Upper lobe of left lung (tissue), 6 donors: ENCODE data around the gene BPTF. TPM values are rescaled to one million over a fixed set of nuclear protein-coding genes. Genes with fewer than 3 reads are reported as not detected.
"Not testable (repeated sequence)": the region's sequence is repeated elsewhere in the genome, so short reads cannot be mapped to it uniquely, and the experiment has no call there.

Experiments used
- ATAC-seq, 2 donors: fragments of 200-7000 bp; cut with Tn5 transposase; one replicate each; pipeline ENCODE4 v1.9.1; 2022; ENCODE audit warnings: mild to moderate bottlenecking in 2 of 2, moderate library complexity in 2 of 2; ENCODE audit not compliant: low FRiP score in 2 of 2
- DNase-seq, 2 donors: peaks; one replicate each; pipeline ENCODE4 v3.0.0-alpha.2; 2019 to 2020
- H3K27ac ChIP-seq, 4 donors: fragments of 200-600 bp; sonication (generic); one replicate each; pipeline ENCODE4 v1.5.1; 2016 to 2019
- H3K27me3 ChIP-seq, 4 donors: fragments of 200-600 bp; sonication (generic); one replicate each; pipeline ENCODE4 v1.5.1; 2017 to 2019
- H3K36me3 ChIP-seq, 4 donors: fragments of 200-600 bp; sonication (generic); one replicate each; pipeline ENCODE4 v1.5.1; 2016 to 2019
- H3K4me1 ChIP-seq, 4 donors: fragments of 200-600 bp; sonication (generic); one replicate each; pipeline ENCODE4 v1.5.1; 2018 to 2019
- H3K4me3 ChIP-seq, 4 donors: fragments of 200-600 bp; sonication (generic); one replicate each; pipeline ENCODE4 v1.5.1; 2017 to 2019; ENCODE audit warnings: mild to moderate bottlenecking in 2 of 4, moderate library complexity in 1 of 4
- H3K9me3 ChIP-seq, 4 donors: fragments of 200-600 bp; sonication (generic); one replicate each; pipeline ENCODE4 v1.5.1; 2018 to 2019
- CTCF ChIP-seq, 6 experiments: fragments of 450-650 bp in 4 of 6; fragments of 200-600 bp in 2 of 6; sonication (generic) in 2 of 6; IDR thresholded peaks; one replicate each; pipeline ENCODE4 v1.5.1; 2016 to 2019; ENCODE audit warnings: antibody characterized with exemption in 6 of 6
- EP300 ChIP-seq, 4 donors: sonication (generic); formaldehyde crosslinking; IDR thresholded peaks; one replicate each; pipeline ENCODE4 v1.5.1; 2017; ENCODE audit warnings: antibody characterized with exemption in 4 of 4, control low read depth in 2 of 4
- POLR2A ChIP-seq, 4 donors: fragments of 450-650 bp; IDR thresholded peaks; one replicate each; pipeline ENCODE4 v1.5.1; 2016 to 2017; ENCODE audit warnings: antibody characterized with exemption in 4 of 4, mild to moderate bottlenecking in 2 of 4
- POLR2AphosphoS5 ChIP-seq, 2 donors: sonication (generic); formaldehyde crosslinking; IDR thresholded peaks; one replicate each; pipeline ENCODE4 v1.5.1; 2017; ENCODE audit warnings: antibody characterized with exemption in 2 of 2
- WGBS, 2 donors: methylation state at CpG; one replicate each; pipeline ENCODE4 v1.1.5; 2017 to 2018; 5-methylcytosine and 5-hydroxymethylcytosine counted together
- total RNA-seq, 6 donors: library from RNA; depleted of rRNA in 4 of 6; stranded (reverse); fragments of >200 nt in 4 of 6; gene quantifications; one replicate each; pipeline versions ENCODE4 v1.1.0 to v1.2.1, GENCODE V29; 2016 to 2021
- donor health status: DM: no; HTN: no; CAD: no; lungs with moderate emphysema.
- donor health status: DM: no; HTN: yes; CAD: no; lungs with severe emphysema.

BPTF gene
- total RNA-seq, 6 donors from 2014 or later, result 67.3 to 163 (median 79.7) TPM

- DNase-seq (no peak), ATAC-seq (no peak)
- peaks cover 0 to 4% (median 0%) of the 10 kb centered on the region in 4 donors for H3K4me1 ChIP-seq
- H3K27ac ChIP-seq, result no peak overlapping the region
- H3K36me3 ChIP-seq, result no peaks in the 10 kb centered on the region
- no peak for TF ChIP-seq EP300 (IDR thresholded peaks at IDR 0.05)
- TF ChIP-seq POLR2AphosphoS5 (IDR thresholded peaks at IDR 0.05), result no peak
- no peak for TF ChIP-seq CTCF (IDR thresholded peaks at IDR 0.05)
- no peak for TF ChIP-seq POLR2A (IDR thresholded peaks at IDR 0.05)
- H3K27me3 ChIP-seq, result no peaks in the 10 kb centered on the region
- H3K4me3 ChIP-seq, result no peak overlapping the region
- no peaks in the 10 kb centered on the region for H3K9me3 ChIP-seq
These were observed 188.1 kb downstream of the BPTF start for GRCh38 chr17:68013385-68013784.

GRCh38 chr17:68015081-68015723, 189.9 kb downstream of the BPTF start:
- Histone ChIP-seq H3K4me3 (no peak overlapping the region), H3K36me3 (no peaks in the 10 kb centered on the region), H3K4me1 (peaks cover 0 to 4% (median under 1%) of the 10 kb centered on the region in 4 donors), H3K9me3 (no peaks in the 10 kb centered on the region), H3K27me3 (no peaks in the 10 kb centered on the region), H3K27ac (no peak overlapping the region)
- ATAC-seq (no peak), DNase-seq (no peak)
- WGBS, 2 donors, result 86 to 89% methylated on average over 11 of the region's 11 CpGs
- TF ChIP-seq POLR2A (IDR thresholded peaks at IDR 0.05), result no peak
- no peak for TF ChIP-seq POLR2AphosphoS5 (IDR thresholded peaks at IDR 0.05)
- TF ChIP-seq CTCF (IDR thresholded peaks at IDR 0.05), result no peak
- no peak for TF ChIP-seq EP300 (IDR thresholded peaks at IDR 0.05)

- WGBS, 2 donors, result 97 to 98% methylated on average over 2 of the region's 2 CpGs
- TF ChIP-seq CTCF (IDR thresholded peaks at IDR 0.05) (no peak), POLR2A (IDR thresholded peaks at IDR 0.05) (no peak), POLR2AphosphoS5 (IDR thresholded peaks at IDR 0.05) (no peak), EP300 (IDR thresholded peaks at IDR 0.05) (no peak)
These were observed 191.5 kb downstream of the BPTF start for GRCh38 chr17:68016838-68017237.

GRCh38 chr17:68018493-68018892, 193.2 kb downstream of the BPTF start:
- not testable (repeated sequence) for H3K36me3 ChIP-seq, H3K4me3 ChIP-seq, H3K27me3 ChIP-seq, ATAC-seq, H3K27ac ChIP-seq, H3K9me3 ChIP-seq, H3K4me1 ChIP-seq, DNase-seq
- WGBS, 2 donors, result 89 to 91% methylated on average over 21 of the region's 21 CpGs

More at GRCh38 chr17:68016838-68017237, 191.5 kb downstream of the BPTF start:
- H3K4me1 ChIP-seq, result peaks cover 4 to 10% (median 5%) of the 10 kb centered on the region in 4 donors
- no peak for DNase-seq
- no peaks in the 10 kb centered on the region for H3K9me3 ChIP-seq
- no peak overlapping the region for H3K4me3 ChIP-seq
- no peak for ATAC-seq
- no peaks in the 10 kb centered on the region for H3K36me3 ChIP-seq
- no peaks in the 10 kb centered on the region for H3K27me3 ChIP-seq
- no peak overlapping the region for H3K27ac ChIP-seq

- peaks cover 4 to 10% (median 5%) of the 10 kb centered on the region in 4 donors for H3K4me1 ChIP-seq
- no peak for ATAC-seq
- no peaks in the 10 kb centered on the region for H3K27me3 ChIP-seq
- peak overlapping the region in 1 of 4 donors; percentile 87 for H3K27ac ChIP-seq
- DNase-seq, result no peak
- TF ChIP-seq POLR2A (IDR thresholded peaks at IDR 0.05), result no peak
- no peak for TF ChIP-seq EP300 (IDR thresholded peaks at IDR 0.05)
- no peak for TF ChIP-seq CTCF (IDR thresholded peaks at IDR 0.05)
- no peak for TF ChIP-seq POLR2AphosphoS5 (IDR thresholded peaks at IDR 0.05)
- peak overlapping the region in 3 of 4 donors; percentile 51 to 75 (median 57) for H3K4me3 ChIP-seq
- no peaks in the 10 kb centered on the region for H3K9me3 ChIP-seq
- H3K36me3 ChIP-seq, result no peaks in the 10 kb centered on the region
- WGBS, 2 donors, result 77 to 82% methylated on average over 9 of the region's 9 CpGs
These were observed 194.0 kb downstream of the BPTF start for GRCh38 chr17:68019336-68019674.
